Ishikawa (cell line): ENCODE measurements around the gene ESPN.

Experiments used
- CREB1 ChIP-seq: IDR thresholded peaks from 2 replicates; pipeline ENCODE4 v1.6.1; 2012; ENCODE audit warnings: low read depth
- EGR1 ChIP-seq: IDR thresholded peaks from 2 replicates; pipeline ENCODE4 v1.6.1; 2012
- EP300 ChIP-seq: IDR thresholded peaks from 2 replicates; pipeline ENCODE4 v1.6.1; 2012; ENCODE audit warnings: borderline replicate concordance
- YY1 ChIP-seq: IDR thresholded peaks from 2 replicates; pipeline ENCODE4 v1.6.1; 2012; ENCODE audit warnings: low read depth
- TF ChIP-seq, protein P1 (sequence below): IDR thresholded peaks from 2 replicates; pipeline ENCODE4 v1.6.1; 2012
- TF ChIP-seq, protein P2 (sequence below): IDR thresholded peaks from 2 replicates; pipeline ENCODE4 v1.6.1; 2012

DNA sequence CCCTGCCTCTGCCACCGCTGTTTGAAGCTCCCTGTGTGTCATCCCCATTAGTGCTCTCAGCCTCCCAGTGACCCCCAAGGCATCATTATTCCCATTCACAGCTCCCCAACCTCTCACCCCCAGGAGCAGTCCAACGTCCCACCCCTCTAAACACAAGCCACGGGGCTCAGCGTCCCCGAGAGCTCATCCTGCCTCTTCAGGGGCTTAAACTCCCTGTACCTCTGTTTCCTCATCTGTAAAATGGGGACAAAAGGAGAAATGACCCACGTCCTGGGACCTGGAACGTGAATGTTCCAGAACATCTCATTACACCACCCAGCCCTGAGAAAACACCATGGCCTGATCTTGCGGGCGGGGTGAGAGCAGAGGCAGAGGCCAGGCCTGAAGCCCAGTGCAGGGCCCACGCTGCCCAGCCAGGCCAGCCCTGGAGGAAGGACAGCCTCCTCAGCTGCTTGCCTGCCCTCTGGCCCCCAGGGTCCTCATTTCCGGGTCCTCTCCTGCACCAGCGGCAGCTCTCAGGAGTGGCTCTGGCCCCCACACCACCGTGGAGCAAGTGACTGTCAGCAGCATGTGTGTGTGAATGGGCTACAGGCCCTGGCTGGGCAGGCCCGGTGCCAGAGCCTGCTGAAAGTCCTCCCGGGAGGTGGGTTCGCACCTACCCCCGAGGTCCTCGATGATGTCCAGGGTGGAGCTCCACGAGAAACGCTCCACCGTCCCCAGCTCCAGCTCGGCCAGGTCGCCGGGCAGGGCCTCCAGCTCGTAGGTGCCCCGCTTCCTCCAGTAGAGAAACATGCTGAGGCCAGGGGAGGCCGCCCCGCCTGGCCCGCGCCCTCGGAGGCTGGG is 81.0 kb downstream of the ESPN start:
- TF ChIP-seq, protein P1, sequence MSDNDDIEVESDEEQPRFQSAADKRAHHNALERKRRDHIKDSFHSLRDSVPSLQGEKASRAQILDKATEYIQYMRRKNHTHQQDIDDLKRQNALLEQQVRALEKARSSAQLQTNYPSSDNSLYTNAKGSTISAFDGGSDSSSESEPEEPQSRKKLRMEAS = no peak
- TF ChIP-seq CREB1 (no peak), EP300 (no peak), EGR1 (no peak), YY1 (no peak)
- TF ChIP-seq, protein P2, sequence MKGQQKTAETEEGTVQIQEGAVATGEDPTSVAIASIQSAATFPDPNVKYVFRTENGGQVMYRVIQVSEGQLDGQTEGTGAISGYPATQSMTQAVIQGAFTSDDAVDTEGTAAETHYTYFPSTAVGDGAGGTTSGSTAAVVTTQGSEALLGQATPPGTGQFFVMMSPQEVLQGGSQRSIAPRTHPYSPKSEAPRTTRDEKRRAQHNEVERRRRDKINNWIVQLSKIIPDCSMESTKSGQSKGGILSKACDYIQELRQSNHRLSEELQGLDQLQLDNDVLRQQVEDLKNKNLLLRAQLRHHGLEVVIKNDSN = no peak
